Stimulated activated CD8-positive, alpha-beta memory T cell treated with anti-CD3 and anti-CD28 coated beads, Interleukin-2, amount 100 ng/mL, for 1 hour (primary cell): Measurements from ENCODE around the gene PRMT2.

Experiments
- DNase-seq, 2 donors: peaks; one replicate each; pipeline ENCODE4 v3.0.0-alpha.2; 2020; ENCODE audit warnings: low read depth in 2 of 2

The PRMT2 gene

DNA sequence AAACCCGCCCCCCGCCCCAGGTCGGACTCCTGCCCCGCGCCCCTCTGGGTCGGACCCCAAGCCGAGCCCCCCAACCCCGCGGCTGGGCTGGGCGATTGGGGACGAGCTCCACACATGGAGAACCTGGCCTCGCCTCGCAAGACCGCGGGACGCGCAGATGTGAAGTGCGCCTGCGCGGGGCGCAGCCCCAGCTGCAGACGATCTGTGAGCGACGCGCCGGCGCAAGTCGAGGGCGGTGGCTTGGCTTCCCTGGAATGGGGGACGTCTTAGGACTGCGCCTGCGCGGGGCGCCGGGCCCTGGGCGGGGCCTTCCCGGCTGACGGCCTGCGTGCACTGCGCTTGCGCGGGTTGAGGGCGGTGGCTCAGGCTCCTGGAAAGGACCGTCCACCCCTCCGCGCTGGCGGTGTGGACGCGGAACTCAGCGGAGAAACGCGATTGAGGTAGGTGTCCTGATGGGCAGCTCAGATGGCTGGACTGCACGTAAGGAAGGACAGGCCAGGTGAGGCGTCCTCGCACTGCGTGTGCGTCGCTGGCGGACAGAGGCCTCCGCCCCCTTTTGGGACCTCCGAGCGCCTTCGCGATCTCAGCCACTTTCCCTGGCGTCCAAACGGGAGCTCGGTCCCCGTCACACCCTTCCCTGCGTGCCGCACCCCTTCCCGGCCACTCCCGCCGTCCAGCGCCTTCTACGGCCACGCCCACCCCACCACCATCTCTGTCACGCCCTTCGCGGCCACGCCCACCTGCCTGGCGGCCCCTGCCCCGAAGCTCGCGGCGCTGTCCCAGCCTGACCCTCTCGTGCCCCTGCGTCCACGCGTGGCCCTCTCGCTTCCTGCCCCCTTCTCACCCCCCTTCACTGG lies at the start of gene PRMT2:
TSS of gene PRMT2 (plus strand) at position 351 of the 857 bp plus-strand sequence. CDS start 1,278 bp downstream, outside the sequence.
- DNase-seq = peak; percentile 95 to 96

DNA sequence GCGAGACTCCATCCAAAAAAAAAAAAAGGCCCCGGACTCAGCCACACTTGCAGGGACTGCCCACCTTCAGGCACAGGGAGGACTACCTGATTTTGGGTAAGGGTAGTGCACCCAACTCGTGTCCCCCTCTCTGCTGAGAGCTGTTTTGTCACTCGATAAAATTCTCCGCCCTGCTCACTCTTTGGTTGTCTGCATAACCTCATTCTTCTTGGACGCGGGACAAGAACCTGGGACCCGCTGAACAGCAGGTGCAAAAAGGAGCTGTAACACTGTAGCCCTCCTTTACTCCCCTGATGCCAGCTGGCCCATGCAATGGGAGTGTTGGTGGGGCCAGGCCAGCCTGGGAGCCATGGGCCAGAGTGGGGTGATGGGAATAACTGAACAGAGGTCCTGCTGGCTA lies 41.2 kb upstream of the PRMT2 start:
- DNase-seq = no peak

DNA sequence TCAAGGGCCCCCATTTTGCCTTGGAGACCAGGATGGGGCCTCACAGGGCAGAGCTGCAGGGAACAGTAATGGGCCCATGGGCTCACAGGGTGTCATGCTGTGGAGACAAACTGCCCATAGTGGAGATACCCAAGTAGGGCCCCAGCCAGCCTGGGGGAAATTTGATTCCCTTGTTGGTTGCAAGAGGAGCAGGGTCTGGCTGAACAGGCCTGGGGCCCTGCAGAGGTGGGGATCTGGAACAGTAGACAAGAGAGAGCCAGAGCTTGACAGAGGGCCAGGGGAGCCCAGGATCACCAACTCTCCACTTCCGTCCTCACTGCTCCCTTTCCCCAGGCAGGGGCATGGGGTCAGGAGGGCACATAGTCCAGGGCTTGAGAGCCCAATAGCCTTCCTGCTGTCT lies 39.3 kb upstream of the PRMT2 start:
- DNase-seq = no peak

DNA sequence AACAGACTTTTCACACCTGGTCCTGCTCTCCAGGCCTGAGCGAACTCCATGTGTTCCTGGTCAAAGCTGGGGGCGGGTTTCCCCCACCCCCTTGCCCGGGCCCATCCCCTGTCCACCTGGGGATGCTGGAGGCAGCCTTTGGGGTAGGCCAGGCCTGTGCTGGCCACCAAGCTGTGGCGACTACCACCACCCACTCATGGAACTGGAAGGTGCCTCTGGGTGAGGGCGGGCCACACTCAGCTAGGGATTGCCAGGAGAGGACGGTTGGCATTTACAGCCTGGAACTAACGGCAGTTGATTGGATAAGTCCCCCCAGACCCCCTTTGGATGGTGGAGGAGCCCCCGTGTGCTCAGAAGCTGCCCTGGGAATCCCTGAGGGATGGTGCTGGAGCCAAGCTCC lies 38.4 kb upstream of the PRMT2 start:
- DNase-seq = no peak

DNA sequence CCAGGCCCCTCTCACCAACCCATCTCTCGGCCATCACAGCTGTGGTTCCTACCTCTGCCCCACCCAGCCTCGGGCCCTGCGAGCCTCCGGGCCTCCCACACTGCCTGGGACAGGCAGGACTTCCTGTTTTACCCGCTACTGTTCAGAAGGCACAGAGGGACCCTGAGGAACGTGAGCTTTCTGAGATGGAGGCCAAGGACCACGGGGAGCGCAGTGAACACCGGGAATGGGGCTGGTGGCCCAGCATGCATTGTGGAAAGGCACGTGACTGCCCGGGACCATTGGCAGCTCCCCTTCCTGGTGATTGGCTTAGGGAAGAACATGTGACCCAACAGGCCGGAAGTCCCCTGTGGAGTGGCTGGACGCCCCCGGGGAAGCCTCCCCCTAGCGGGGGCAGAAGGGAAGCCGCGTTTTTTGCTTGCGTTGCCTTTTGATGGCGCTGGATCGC lies 37.6 kb upstream of the PRMT2 start:
- DNase-seq = no peak

DNA sequence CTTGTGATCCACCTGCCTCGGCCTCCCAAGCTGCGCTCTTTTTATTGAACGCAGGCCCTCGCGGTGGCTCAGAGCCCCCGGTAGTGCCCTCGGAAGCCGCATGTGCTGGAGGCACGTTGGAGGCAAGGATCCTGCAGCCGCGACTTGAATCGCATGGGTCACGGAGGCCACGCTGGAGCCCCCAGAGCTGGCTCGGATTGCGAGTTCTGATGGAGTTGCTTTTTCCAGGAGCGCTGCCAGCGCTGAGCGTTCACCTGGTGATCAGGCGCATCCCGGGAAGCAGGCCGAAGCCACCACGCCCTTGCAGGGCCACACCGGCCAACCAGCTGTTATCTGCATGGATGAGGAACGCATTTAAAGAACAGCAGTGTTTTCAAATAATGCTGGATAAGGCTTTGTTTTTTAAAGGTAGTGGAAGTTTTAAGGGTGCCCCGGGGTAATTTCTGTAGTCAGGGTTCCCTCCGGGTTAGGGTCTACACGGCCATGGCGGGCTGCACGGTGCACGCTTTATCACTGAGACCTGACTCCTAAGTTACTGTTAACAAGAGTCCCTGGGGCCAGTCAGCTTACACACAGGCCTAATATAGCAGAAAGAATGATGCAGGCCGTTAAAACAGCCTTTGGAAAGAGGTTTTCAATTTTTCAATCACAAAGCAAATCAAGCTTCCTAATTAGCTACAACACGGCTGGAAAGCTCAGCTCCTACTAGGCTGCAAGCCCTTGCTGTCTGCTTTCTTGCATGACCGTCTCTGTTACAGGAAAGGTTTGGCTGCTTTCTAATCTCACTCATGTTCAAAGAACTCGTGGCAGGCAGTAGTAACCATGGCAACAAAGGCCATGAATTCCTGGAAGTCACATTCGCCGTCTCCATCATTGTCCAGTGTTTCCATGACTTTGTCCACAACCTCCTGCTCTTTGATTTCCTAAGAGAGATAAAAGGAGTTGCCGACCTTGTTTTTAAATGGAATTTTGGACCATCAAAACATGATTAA lies 36.6 kb upstream of the PRMT2 start:
- no peak for DNase-seq

DNA sequence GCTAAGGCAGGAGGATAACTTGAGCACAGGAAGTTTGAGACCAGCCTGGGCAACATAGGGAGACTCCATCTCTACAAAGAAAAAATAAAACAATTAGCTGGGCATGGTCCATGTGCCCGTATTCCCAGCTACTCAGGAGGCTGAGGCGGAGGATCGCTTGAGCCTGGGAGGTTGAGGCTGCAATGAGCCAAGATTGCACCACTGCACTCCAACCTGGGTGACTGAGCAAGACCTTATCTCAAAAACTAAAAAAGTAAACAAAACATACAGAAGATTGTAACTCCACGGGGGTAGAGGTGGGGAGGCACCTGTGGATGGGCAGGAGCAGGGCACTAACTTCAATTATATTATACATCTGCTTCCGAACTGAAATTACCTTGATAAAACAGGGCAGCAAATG lies 35.2 kb upstream of the PRMT2 start:
- no peak for DNase-seq

DNA sequence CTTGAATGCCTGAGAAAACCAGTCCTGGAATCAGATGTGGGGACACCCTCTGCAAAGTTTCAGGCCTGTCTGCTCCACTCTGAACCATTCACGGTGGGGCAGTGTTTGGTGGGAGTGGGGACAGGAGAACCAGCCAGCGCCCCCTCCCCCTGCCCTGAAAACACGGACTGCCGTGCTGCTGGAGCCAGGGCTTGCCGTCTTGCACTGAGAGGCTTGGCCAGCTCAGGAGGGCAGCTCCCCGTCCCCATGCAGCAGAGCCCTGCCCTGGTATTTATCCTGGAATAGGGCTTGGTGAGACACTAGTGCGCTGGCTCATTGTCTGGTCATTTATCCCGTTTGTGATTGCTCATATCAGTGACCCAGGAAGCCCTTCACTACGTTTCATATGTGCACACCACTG lies 34.5 kb upstream of the PRMT2 start:
- DNase-seq = no peak

DNA sequence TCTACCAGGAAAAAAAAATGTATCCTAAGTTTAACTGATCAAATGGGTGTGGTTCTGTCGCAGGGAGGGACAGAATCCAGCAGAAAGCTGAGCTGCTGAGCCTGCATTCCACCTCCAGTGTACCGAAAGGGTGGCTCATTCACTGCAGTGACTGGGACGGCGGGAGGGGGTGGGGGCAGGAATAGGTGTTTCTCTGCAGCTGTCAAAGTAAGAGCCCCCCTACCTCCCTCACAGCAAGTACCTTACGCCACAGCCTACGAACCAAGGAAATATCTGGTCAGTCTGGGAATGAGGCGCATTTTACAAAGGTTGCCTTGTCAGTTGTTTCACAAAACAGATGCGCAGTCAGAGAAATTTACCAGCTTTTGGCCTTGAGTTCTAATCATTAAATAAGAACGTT lies 32.2 kb upstream of the PRMT2 start:
- no peak for DNase-seq

DNA sequence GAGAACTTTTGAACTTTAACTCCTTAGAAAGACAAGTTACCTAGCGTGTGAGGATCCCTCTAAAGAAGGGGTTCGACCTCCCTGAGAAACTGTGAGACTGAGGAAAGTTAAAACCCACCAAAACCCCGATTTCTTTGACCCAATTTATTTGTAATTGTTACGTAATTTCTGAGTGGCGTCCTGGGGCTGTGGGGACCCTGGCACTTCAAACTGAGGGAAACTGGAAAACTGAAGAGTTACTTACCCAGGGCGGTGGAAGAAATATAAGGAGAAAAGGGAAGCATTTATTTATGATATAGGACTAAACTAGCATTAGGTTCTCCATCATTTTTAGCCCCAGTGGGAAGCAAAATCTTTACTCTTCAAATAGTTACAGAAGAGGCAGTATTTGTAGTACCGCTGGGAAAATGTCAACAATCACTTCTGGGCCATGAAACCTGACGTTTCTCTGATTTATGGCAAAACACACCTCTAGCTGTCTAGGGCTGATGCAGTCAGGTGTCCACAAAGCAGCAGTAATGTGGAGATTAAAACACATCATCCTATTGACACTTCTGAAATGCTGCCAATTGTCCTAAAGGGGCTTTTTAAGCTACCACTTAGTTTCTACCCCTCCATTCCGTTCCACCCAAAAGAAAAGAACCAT lies 31.0 kb upstream of the PRMT2 start:
- no peak for DNase-seq

DNA sequence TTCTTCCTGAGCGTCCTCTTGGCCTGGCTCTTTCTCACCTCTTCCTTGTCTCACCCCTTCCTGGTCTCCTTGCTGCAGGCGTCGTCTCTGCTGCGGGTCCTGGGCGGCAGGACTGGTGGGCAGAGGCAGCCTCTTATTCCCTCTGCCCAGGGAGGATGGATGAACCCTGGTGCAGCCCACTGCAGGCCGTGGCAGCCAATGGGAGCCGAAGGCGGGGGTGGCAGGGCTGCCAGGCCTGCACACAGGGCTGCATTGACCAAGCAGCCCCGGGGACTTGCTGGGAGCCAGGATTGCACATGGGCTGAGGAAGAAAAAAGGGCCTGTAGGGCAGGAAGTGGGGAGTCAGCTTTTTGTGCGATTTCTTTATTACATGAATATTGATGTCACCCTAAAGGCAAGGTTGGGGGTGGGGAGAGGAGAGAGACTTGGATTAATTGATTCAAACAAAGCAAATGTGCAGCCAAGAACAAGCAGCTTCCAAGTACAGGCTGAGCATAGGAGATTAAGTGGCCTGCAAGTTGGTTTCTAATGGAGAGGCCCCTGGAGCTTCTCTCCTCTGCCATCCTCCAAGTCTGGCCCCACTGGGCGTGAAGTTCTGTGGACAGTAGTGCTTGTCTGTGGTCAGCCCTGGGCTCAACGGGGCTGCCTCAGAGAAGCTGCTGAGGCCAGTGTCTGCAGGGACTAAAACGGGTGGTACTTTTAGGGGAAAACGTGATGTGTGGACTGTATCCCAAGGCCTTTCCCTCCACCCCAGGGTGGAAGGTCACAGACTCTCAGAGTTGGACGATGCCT lies 30.3 kb upstream of the PRMT2 start, which contains the start of gene S100B:
TSS of gene S100B (minus strand) at position 108 of the 792 bp plus-strand sequence. CDS start 2,667 bp downstream, outside the sequence.
- no peak for DNase-seq

DNA sequence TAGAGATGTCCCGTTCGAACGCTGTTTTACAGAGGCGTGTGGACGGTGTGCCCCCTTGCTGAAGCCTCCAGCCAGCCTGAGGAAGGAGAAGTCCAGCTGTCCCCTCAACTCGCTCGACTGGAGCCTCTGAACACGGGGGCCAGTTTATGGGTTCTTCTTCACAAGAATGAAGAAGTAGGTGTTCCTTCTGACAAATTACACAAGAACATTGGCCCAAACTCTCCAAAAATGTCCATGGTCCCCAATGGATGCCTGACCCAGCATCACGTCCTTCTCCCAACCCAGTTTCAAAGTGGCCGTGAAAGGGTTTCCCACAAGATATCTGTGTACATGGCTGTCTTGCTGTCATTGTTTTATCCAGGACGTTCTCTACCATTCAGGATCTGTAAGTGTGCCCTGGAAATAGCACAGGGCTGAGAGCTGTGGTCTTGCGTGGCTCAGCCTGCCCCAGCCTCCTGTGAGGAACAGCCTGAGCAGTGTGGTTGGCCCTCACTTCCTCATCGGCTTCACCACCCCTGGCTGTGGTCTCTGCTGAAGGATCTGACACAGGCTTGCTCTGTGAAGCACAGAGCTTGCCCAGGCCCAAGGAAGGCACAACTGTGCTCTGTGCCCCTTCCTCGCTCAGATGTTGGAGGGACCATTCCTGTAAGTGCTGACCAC lies 29.6 kb upstream of the PRMT2 start:
- peak; percentile 33 to 34 for DNase-seq

DNA sequence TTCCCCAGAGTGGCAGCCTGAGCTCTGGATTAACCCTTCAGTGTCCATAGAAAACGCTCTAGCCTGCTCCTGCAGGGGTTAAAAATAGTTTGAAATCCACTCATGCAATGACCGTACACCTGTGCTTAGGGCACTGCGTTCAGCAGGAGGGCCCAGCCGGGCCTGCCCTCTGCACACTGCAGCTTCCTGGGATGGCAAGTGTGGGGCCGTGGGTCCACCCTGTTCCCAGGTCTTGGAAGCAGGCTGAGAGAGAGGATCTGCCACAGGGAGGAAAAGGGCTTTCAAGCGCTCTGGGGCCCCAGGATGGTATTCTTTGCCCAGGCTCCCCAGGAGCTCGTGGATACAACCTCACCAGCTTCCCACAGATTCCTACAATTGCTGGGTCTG lies 29.1 kb upstream of the PRMT2 start:
- DNase-seq = no peak

DNA sequence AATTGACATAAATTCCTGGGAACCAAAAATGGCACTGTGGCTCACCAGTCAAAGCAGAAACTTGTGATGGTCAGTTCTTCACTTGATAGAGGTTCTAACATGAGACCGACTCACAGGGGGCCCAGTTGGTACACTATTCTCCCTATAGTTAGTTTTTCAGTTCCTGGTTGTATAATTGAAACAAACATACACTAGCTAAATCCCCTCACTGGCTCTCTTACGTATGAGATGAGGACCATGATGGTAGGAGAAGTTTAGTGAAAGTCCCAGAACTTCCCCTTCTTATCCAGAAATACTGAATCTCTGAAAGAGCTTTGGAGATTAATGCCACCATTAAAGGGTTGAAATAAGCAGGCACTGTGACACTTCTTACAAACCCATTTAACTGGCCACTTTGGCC lies 27.8 kb upstream of the PRMT2 start:
- no peak for DNase-seq

DNA sequence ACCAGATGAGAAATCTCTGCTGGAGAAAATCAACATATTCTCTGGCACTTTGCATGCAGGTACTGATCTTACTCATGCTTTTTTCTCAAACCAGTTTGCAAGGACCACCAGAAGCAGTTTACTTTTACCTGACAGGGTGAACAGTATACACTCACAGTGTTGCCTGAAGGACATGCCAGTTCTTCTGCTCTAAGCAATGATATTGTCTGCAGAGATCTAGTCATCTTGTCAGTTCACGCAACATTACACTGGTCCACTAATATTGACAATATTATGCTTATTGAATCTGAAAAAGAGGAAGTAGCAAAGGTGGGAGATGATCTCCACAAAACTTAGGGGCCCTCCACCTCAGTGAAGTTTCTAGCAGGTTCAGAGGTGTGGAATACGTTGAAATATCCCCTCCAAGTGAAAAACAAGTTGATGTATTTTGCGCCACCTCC lies 26.8 kb upstream of the PRMT2 start:
- no peak for DNase-seq

DNA sequence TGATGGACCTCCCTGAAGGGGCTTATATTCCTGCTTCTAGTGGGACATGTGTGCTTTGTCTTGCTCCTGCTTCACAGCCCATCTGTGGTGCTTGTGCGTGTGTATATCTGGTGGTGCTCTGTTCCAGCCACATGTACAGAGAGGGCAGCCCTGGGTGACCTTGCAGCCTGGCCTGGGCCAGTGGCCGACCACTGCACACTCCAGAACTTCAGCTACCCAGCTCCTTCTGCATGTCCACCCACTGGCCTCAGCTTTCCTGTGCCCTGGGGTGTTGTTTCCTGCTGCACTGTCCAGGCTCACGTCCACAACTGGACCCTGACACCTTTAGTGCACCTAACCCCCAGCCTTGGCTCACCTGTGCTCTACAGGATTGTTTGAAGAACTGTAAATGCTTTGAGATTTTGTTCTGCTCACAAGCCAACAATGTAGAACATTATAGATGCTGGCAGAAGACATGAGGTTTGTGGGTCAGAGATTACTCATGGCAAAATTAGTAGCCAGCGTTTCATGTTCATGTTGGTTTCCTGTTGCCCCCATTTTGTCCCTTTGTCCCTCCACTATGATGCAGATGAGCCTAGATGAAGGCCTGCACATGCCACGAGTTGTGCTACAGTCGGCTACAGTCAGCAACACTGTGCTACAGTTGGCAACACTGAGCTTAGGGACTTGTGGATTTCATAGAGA lies 25.3 kb upstream of the PRMT2 start:
- DNase-seq = no peak

DNA sequence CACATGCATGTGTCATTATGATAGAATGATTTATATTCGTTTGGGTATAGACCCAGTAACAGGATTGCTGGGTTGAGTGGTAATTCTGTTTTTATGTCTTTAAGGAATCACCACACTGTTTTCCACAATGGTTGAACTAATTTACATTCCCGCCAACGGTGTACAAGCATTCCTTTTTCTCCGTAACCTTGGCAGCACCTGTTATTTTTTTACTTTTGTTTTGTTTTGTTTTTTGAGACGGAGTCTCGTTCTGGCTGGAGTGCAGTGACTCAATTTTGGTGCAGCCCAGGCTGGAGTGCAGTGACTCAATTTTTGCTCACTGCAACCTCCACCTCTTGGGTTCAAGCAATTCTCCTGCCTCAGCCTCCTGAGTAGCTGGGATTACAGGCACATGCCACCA lies 22.1 kb upstream of the PRMT2 start:
- DNase-seq = no peak

DNA sequence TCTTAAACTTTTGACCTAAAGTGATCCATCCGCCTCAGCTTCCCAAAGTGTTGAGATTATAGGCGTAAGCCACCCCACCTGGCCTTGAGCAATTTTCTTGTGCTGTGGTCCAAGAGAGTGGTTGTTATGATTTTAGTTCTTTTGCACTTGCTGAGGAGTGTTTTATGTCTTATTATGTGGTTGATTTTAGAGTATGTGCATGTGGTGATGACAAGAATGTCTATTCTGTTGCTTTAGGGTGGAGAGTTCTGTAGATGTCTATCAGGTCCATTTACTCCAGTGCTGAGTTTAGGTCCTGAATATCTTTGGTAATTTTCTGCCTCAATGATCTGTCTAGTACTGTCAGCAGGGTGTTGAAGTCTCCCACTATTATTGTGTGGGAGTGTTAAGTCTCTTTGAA lies 19.4 kb upstream of the PRMT2 start:
- no peak for DNase-seq

DNA sequence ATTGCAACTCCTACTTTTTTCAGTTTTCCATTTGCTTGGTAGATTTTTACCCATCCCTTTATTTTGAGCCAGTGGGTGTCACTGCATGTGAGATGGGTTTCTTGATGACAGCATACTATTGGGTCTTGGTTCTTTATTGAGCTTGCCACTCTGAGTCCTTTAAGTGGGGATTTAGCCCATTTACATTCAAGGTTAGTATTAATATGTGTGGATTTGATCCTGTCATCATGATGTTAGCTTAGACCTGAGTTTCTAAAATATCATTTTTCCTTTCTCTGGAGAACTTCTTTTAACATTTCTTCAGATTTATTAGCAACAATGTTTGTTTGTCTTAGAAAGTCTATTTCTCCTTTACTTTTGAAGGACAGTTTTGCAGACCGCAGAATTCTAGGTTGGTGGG lies 18.8 kb upstream of the PRMT2 start:
- DNase-seq = no peak
